ENCODE data around the gene KCNC1. TPM values are rescaled to one million over a fixed set of nuclear protein-coding genes. Genes with fewer than 3 reads are reported as not detected.

The KCNC1 gene
- total and polyA plus RNA-seq, 7 experiments from 2014 or later, result not detected

DNA sequence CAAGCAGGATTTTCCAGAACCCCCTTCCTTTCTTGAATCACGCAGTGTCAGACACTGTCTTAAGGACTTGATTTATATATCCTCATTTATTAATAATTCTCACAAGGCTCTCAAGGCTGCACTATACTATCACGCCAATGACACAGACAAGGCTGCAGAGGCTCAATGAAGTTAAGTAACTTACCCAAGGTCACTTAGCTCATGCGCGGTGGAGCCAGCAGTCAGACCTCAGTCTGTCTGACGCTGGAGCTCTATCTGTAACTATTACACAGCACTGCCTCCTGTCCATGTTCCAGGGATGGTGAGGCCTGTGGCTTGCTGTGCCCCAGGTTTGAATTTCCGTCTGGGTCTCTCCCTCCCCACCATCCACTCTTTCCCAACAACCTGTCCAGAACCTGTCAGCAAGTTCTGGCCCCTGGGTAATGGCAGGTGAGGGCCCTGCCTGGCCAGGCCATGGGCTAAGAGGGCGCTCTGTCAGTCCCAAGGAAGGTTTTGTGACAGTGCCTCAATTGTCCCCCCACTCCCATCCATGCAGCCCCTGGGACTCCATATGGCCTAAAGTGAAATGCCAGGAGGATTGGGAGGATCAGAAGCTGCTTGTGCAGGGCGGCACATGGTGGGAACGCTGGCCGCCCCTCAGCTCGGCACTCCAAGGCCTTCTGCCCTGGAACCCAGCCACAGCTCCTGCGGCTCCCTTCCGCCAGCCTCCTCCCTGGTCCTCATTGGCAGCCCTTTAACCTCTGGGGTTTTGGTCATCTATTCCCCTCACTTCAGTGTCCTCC is 8.6 kb downstream of the KCNC1 start:
- intact Hi-C loops (cut with micrococcal nuclease), result no loop called here
- Histone ChIP-seq H3K27ac (ENCODE audit: low read depth, low read length) (no peak overlapping the region), H3K4me1 (ENCODE audit: control insufficient read depth in 2 of 2, insufficient read depth in 2 of 2, low read length in 2 of 2) (no peaks in the 10 kb centered on the region), H3K27me3 (ENCODE audit: control insufficient read depth in 2 of 2, insufficient read depth in 2 of 2, low read length in 2 of 2) (peaks cover 0 to 2% of the 10 kb centered on the region in 2 donors), H3K9me3 (ENCODE audit: control insufficient read depth in 2 of 3, low read length in 3 of 3) (no peaks in the 10 kb centered on the region), H3K36me3 (ENCODE audit: control insufficient read depth in 2 of 3, insufficient read depth in 3 of 3, low read length in 3 of 3) (no peaks in the 10 kb centered on the region), H3K4me3 (ENCODE audit: low read length) (no peak overlapping the region)
- H3K4me3 Mint-ChIP-seq, result no peak overlapping the region
- no peaks in the 10 kb centered on the region for H3K36me3 Mint-ChIP-seq
- H3K27me3 Mint-ChIP-seq, result peaks cover 10 to 35% (median 13%) of the 10 kb centered on the region in 5 donors
- CTCF ChIA-PET, result no interaction called here
- peaks cover 0 to 2% (median 0%) of the 10 kb centered on the region in 11 donors for H3K9me3 Mint-ChIP-seq
- H3K27ac Mint-ChIP-seq, result no peak overlapping the region
- peaks cover 0 to 2% (median 0%) of the 10 kb centered on the region in 7 donors for H3K4me1 Mint-ChIP-seq
- POLR2A ChIA-PET, result no interaction called here
- no peak for DNase-seq
- ATAC-seq, result no peak

DNA sequence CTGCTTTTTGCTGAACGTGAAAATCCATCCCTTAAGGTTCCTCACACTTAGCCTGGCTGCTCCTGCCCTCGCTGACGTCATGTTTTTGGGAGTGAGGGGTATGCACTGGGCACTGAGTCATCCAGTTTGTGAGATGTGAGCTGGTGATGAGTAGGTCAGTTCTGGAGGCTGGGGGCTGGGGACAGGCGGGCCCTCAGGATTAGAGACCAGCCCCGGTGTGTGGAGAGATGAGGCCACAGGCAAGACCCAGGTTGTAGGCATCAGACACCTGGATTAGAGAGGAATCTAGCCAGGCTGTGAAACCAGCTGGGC is 9.2 kb downstream of the KCNC1 start:
- Histone ChIP-seq H3K9me3 (ENCODE audit: control insufficient read depth in 2 of 3, low read length in 3 of 3) (no peaks in the 10 kb centered on the region), H3K4me3 (ENCODE audit: low read length) (no peak overlapping the region), H3K36me3 (ENCODE audit: control insufficient read depth in 2 of 3, insufficient read depth in 3 of 3, low read length in 3 of 3) (no peaks in the 10 kb centered on the region), H3K4me1 (ENCODE audit: control insufficient read depth in 2 of 2, insufficient read depth in 2 of 2, low read length in 2 of 2) (no peaks in the 10 kb centered on the region), H3K27me3 (ENCODE audit: control insufficient read depth in 2 of 2, insufficient read depth in 2 of 2, low read length in 2 of 2) (no peaks in the 10 kb centered on the region), H3K27ac (ENCODE audit: low read depth, low read length) (no peak overlapping the region)
- ATAC-seq (no peak), DNase-seq (no peak)
- ChIA-PET CTCF (no interaction called here), POLR2A (no interaction called here)
- Mint-ChIP-seq H3K4me3 (no peak overlapping the region), H3K9me3 (peaks cover 0 to 2% (median 0%) of the 10 kb centered on the region in 11 donors), H3K4me1 (peaks cover 0 to 2% (median 0%) of the 10 kb centered on the region in 7 donors), H3K27me3 (peaks cover 7 to 33% (median 13%) of the 10 kb centered on the region in 5 donors), H3K36me3 (no peaks in the 10 kb centered on the region), H3K27ac (no peak overlapping the region)
- intact Hi-C loops (cut with micrococcal nuclease), result no loop called here

- no peaks in the 10 kb centered on the region for H3K27me3 ChIP-seq (ENCODE audit: control insufficient read depth in 2 of 2, insufficient read depth in 2 of 2, low read length in 2 of 2)
- no peak overlapping the region for H3K4me3 Mint-ChIP-seq
Observed at GRCh38 chr11:17744151-17744940, 9.8 kb downstream of the KCNC1 start.

DNA sequence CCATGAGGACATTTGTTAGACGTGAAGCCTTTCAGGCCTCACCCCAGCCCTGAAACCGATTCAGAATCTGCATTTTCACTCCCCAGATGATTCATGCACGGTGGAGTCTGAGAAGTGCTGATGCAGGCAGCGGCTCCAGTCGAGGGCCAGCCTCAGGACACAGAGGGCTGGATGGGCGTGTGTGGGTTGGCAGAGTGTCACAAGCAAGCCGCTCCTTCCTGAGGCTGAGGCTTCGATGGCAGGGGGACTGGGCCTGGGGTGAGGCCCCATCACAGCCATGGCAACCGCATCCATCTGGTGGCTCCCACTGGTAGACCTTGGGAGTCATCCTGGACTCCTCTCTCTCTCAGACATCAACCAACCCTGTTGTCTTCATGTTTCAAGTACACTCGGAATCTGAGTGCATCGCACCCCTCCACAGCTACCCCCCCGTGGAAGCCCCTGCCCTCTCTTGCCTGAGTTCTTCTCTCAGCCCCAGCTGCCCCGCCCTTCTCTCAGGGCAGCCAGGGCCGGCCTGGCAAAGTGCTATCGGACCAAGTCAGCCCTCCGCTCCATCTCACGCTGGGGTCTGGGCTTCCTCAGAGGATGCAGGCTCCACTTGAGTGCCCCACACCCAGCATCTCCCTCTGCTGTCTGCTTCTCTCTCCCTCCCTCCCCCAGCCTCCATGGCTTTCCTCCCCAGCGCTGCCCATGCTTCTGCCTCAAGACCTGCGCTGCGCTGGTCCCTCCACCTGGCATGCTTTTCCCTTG is 10.6 kb downstream of the KCNC1 start:
- H3K27me3 ChIP-seq (ENCODE audit: control insufficient read depth in 2 of 2, insufficient read depth in 2 of 2, low read length in 2 of 2), result no peaks in the 10 kb centered on the region
- POLR2A ChIA-PET, result no interaction called here
- Mint-ChIP-seq H3K36me3 (no peaks in the 10 kb centered on the region), H3K4me3 (no peak overlapping the region), H3K27me3 (peaks cover 6 to 30% (median 13%) of the 10 kb centered on the region in 5 donors), H3K4me1 (peaks cover 0 to 2% (median 0%) of the 10 kb centered on the region in 7 donors), H3K9me3 (peaks cover 0 to 2% (median 0%) of the 10 kb centered on the region in 11 donors), H3K27ac (no peak overlapping the region)
- DNase-seq (no peak), ATAC-seq (no peak)
- no peaks in the 10 kb centered on the region for H3K4me1 ChIP-seq (ENCODE audit: control insufficient read depth in 2 of 2, insufficient read depth in 2 of 2, low read length in 2 of 2)
- H3K4me3 ChIP-seq (ENCODE audit: low read length), result no peak overlapping the region
- no peak overlapping the region for H3K27ac ChIP-seq (ENCODE audit: low read depth, low read length)
- H3K9me3 ChIP-seq (ENCODE audit: control insufficient read depth in 2 of 3, low read length in 3 of 3), result no peaks in the 10 kb centered on the region
- intact Hi-C loops (cut with micrococcal nuclease), result no loop called here
- H3K36me3 ChIP-seq (ENCODE audit: control insufficient read depth in 2 of 3, insufficient read depth in 3 of 3, low read length in 3 of 3), result no peaks in the 10 kb centered on the region
- CTCF ChIA-PET, result no interaction called here

More at GRCh38 chr11:17744151-17744940, 9.8 kb downstream of the KCNC1 start:
- Histone ChIP-seq H3K27ac (ENCODE audit: low read depth, low read length) (no peak overlapping the region), H3K36me3 (ENCODE audit: control insufficient read depth in 2 of 3, insufficient read depth in 3 of 3, low read length in 3 of 3) (no peaks in the 10 kb centered on the region), H3K9me3 (ENCODE audit: control insufficient read depth in 2 of 3, low read length in 3 of 3) (no peaks in the 10 kb centered on the region), H3K4me3 (ENCODE audit: low read length) (no peak overlapping the region), H3K4me1 (ENCODE audit: control insufficient read depth in 2 of 2, insufficient read depth in 2 of 2, low read length in 2 of 2) (no peaks in the 10 kb centered on the region)
- intact Hi-C loops (cut with micrococcal nuclease), result no loop called here
- Mint-ChIP-seq H3K27me3 (peaks cover 7 to 33% (median 13%) of the 10 kb centered on the region in 5 donors), H3K9me3 (peaks cover 0 to 2% (median 0%) of the 10 kb centered on the region in 11 donors), H3K27ac (no peak overlapping the region), H3K36me3 (no peaks in the 10 kb centered on the region), H3K4me1 (peaks cover 0 to 2% (median 0%) of the 10 kb centered on the region in 7 donors)
- ATAC-seq (no peak), DNase-seq (no peak)
- POLR2A ChIA-PET, result no interaction called here
- CTCF ChIA-PET, result no interaction called here

DNA sequence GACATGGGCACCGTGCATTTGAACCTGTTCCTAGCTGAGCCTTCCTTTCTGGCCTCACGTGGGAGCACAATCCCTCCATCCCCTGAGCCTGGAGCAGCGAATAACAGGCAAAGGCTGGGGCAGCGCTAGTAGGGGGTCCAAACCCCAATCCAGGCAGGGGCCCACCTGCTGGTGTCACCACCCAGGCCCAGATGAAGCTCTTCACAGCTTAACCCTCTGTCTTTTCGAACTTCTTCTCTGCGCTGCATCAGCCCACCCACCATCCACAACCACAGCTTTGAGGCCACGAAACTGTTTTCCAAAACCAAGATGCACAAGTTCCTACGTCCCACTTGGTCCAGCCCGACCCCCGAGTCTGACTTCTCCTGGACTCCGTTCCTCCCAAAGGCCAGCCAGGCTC is 11.5 kb downstream of the KCNC1 start:
- no peaks in the 10 kb centered on the region for H3K36me3 ChIP-seq (ENCODE audit: control insufficient read depth in 2 of 3, insufficient read depth in 3 of 3, low read length in 3 of 3)
- H3K27ac ChIP-seq (ENCODE audit: low read depth, low read length), result no peak overlapping the region
- CTCF ChIA-PET, result no interaction called here
- H3K27me3 ChIP-seq (ENCODE audit: control insufficient read depth in 2 of 2, insufficient read depth in 2 of 2, low read length in 2 of 2), result no peaks in the 10 kb centered on the region
- POLR2A ChIA-PET, result no interaction called here
- Mint-ChIP-seq H3K4me1 (peaks cover 0 to 3% (median 0%) of the 10 kb centered on the region in 7 donors), H3K9me3 (peaks cover 0 to 2% (median 0%) of the 10 kb centered on the region in 11 donors), H3K27ac (no peak overlapping the region), H3K4me3 (no peak overlapping the region), H3K27me3 (peaks cover 0 to 30% (median 15%) of the 10 kb centered on the region in 5 donors), H3K36me3 (no peaks in the 10 kb centered on the region)
- ATAC-seq (no peak), DNase-seq (no peak)
- intact Hi-C loops (cut with micrococcal nuclease), result no loop called here
- no peaks in the 10 kb centered on the region for H3K9me3 ChIP-seq (ENCODE audit: control insufficient read depth in 2 of 3, low read length in 3 of 3)
- no peak overlapping the region for H3K4me3 ChIP-seq (ENCODE audit: low read length)
- no peaks in the 10 kb centered on the region for H3K4me1 ChIP-seq (ENCODE audit: control insufficient read depth in 2 of 2, insufficient read depth in 2 of 2, low read length in 2 of 2)

- ChIA-PET POLR2A (no interaction called here), CTCF (no interaction called here)
- H3K4me1 Mint-ChIP-seq, result peaks cover 0 to 5% (median 0%) of the 10 kb centered on the region in 7 donors
- Histone ChIP-seq H3K27me3 (ENCODE audit: control insufficient read depth in 2 of 2, insufficient read depth in 2 of 2, low read length in 2 of 2) (no peaks in the 10 kb centered on the region), H3K4me3 (ENCODE audit: low read length) (no peak overlapping the region), H3K27ac (ENCODE audit: low read depth, low read length) (no peak overlapping the region), H3K4me1 (ENCODE audit: control insufficient read depth in 2 of 2, insufficient read depth in 2 of 2, low read length in 2 of 2) (no peaks in the 10 kb centered on the region), H3K9me3 (ENCODE audit: control insufficient read depth in 2 of 3, low read length in 3 of 3) (no peaks in the 10 kb centered on the region), H3K36me3 (ENCODE audit: control insufficient read depth in 2 of 3, insufficient read depth in 3 of 3, low read length in 3 of 3) (no peaks in the 10 kb centered on the region)
- intact Hi-C loops (cut with micrococcal nuclease), result no loop called here
- no peak for ATAC-seq
- no peak overlapping the region for H3K4me3 Mint-ChIP-seq
- no peaks in the 10 kb centered on the region for H3K9me3 Mint-ChIP-seq
- DNase-seq, result no peak
- peaks cover 0 to 25% (median 12%) of the 10 kb centered on the region in 5 donors for H3K27me3 Mint-ChIP-seq
- no peaks in the 10 kb centered on the region for H3K36me3 Mint-ChIP-seq
- H3K27ac Mint-ChIP-seq, result no peak overlapping the region
Observed at GRCh38 chr11:17747131-17747955, 12.8 kb downstream of the KCNC1 start.
